Parathyroid adenoma (tissue), 2 donors: ENCODE measurements around the gene HOXA13.
A peak's percentile ranks its signal among the peaks of the same experiment; 100 is the strongest.

Source experiments
- H2AFZ ChIP-seq: fragments of 300-600 bp; sonication (generic); one replicate; pipeline ENCODE4 v1.7.0; 2017; ENCODE audit warnings: antibody characterized with exemption, mild to moderate bottlenecking
- H3K27ac ChIP-seq: fragments of 300-600 bp; sonication (generic); one replicate; pipeline ENCODE4 v1.7.0; 2017
- H3K27me3 ChIP-seq: fragments of 300-600 bp; sonication (generic); one replicate; pipeline ENCODE4 v1.7.0; 2017; ENCODE audit warnings: low read length; ENCODE audit not compliant: control insufficient read depth, insufficient read depth
- H3K36me3 ChIP-seq: fragments of 300-600 bp; sonication (generic); one replicate; pipeline ENCODE4 v1.7.0; 2017; ENCODE audit warnings: low read length; ENCODE audit not compliant: control insufficient read depth, insufficient read depth
- H3K4me1 ChIP-seq: fragments of 300-600 bp; sonication (generic); one replicate; pipeline ENCODE4 v1.7.0; 2017; ENCODE audit warnings: control low read depth
- H3K4me2 ChIP-seq: fragments of 300-600 bp; sonication (generic); one replicate; pipeline ENCODE4 v1.7.0; 2017; ENCODE audit warnings: low read length
- H3K4me3 ChIP-seq: fragments of 300-600 bp; sonication (generic); one replicate; pipeline ENCODE4 v1.7.0; 2017; ENCODE audit warnings: low read depth, low read length
- H3K79me2 ChIP-seq: fragments of 300-600 bp; sonication (generic); one replicate; pipeline ENCODE4 v1.7.0; 2017; ENCODE audit warnings: control low read depth
- H3K9ac ChIP-seq: fragments of 300-600 bp; sonication (generic); one replicate; pipeline ENCODE4 v1.7.0; 2017; ENCODE audit warnings: mild to moderate bottlenecking
- H3K9me3 ChIP-seq: fragments of 300-600 bp; sonication (generic); one replicate; pipeline ENCODE4 v1.7.0; 2017; ENCODE audit warnings: low read length; ENCODE audit not compliant: control insufficient read depth
- CTCF ChIP-seq: fragments of 300-600 bp; sonication (generic); IDR thresholded peaks from one replicate; pipeline ENCODE4 v1.7.0; 2017; ENCODE audit warnings: antibody characterized with exemption, mild to moderate bottlenecking
- donor health status: primary hyperparathyroidism.

The HOXA13 gene

GRCh38 chr7:27151341-27151930, 48.5 kb downstream of the HOXA13 start:
- H3K4me3 ChIP-seq: peak overlapping the region; percentile 57
- no peak overlapping the region for H3K9ac ChIP-seq
- no peak for TF ChIP-seq CTCF
- no peaks in the 10 kb centered on the region for H3K4me1 ChIP-seq
- H3K36me3 ChIP-seq: no peaks in the 10 kb centered on the region
- H3K4me2 ChIP-seq: peak overlapping the region; percentile 92
- peak overlapping the region; percentile 75 for H2AFZ ChIP-seq
- no peak overlapping the region for H3K27ac ChIP-seq
- H3K79me2 ChIP-seq: no peaks in the 10 kb centered on the region
- H3K9me3 ChIP-seq: no peaks in the 10 kb centered on the region
- H3K27me3 ChIP-seq: peaks cover 12% of the 10 kb centered on the region

- H3K4me3 ChIP-seq: peak overlapping the region; percentile 57
- no peak overlapping the region for H3K27ac ChIP-seq
- H3K27me3 ChIP-seq: peaks cover 6% of the 10 kb centered on the region
- no peaks in the 10 kb centered on the region for H3K79me2 ChIP-seq
- peak overlapping the region; percentile 92 for H3K4me2 ChIP-seq
- H3K9ac ChIP-seq: no peak overlapping the region
- no peaks in the 10 kb centered on the region for H3K9me3 ChIP-seq
- peak; percentile 79 for TF ChIP-seq CTCF
- H3K4me1 ChIP-seq: no peaks in the 10 kb centered on the region
- H2AFZ ChIP-seq: peak overlapping the region; percentile 75
- no peaks in the 10 kb centered on the region for H3K36me3 ChIP-seq
Observed at GRCh38 chr7:27150568-27151340, 49.1 kb downstream of the HOXA13 start.

GRCh38 chr7:27149842-27150567, 49.9 kb downstream of the HOXA13 start:
- Histone ChIP-seq H3K4me3 (peak overlapping the region; percentile 57), H2AFZ (no peak overlapping the region), H3K27me3 (peaks cover 3% of the 10 kb centered on the region), H3K4me1 (no peaks in the 10 kb centered on the region), H3K4me2 (peak overlapping the region; percentile 92), H3K36me3 (no peaks in the 10 kb centered on the region), H3K79me2 (no peaks in the 10 kb centered on the region), H3K9me3 (no peaks in the 10 kb centered on the region), H3K9ac (no peak overlapping the region), H3K27ac (no peak overlapping the region)
- TF ChIP-seq CTCF: no peak

GRCh38 chr7:27148756-27149641, 50.9 kb downstream of the HOXA13 start:
- no peak for TF ChIP-seq CTCF
- Histone ChIP-seq H3K4me3 (no peak overlapping the region), H3K79me2 (no peaks in the 10 kb centered on the region), H3K9ac (no peak overlapping the region), H3K4me1 (no peaks in the 10 kb centered on the region), H2AFZ (no peak overlapping the region), H3K27ac (no peak overlapping the region), H3K4me2 (no peak overlapping the region), H3K27me3 (no peaks in the 10 kb centered on the region), H3K36me3 (no peaks in the 10 kb centered on the region), H3K9me3 (no peaks in the 10 kb centered on the region)
